Measurements from ENCODE around the gene HMGCS1. TPM values are rescaled to one million over a fixed set of nuclear protein-coding genes. Genes with fewer than 3 reads are reported as not detected.

HMGCS1 gene
- total and polyA plus RNA-seq, 2 of the 8 experiments (the other 6 are each of a cell fraction or from before 2014, with no cell fraction given): 63.6 to 236 TPM

DNA sequence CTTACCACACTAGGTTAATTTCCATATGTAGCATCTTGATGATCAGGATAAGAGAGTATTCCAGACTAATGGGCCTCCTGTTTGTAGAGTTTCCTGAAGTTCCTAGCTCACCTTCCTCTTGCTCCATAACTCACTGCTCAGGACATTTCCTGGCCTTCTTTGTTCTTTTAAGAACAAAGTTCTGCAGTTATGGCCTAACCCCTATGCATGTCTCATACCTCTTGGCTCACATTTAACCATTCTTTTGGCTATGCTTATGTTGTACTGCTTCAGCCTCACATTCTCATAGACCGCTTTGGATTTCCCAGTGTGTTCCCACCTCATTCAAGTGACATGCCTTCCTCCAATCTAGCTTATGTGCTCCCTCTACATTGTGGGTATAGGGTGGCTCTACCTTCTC is 40.5 kb upstream of the HMGCS1 start:
- Histone ChIP-seq H3K4me3 (ENCODE audit: extremely low read depth in 1 of 4, insufficient read depth in 2 of 4, low read depth in 3 of 4, low read length in 4 of 4) (no peak overlapping the region), H3K14ac (ENCODE audit: insufficient read length) (no peak overlapping the region), H3K4me1 (replicated peaks in 1 of 4; ENCODE audit: control insufficient read depth in 3 of 4, insufficient read depth in 4 of 4, low read length in 3 of 4) (no peaks in the 10 kb centered on the region), H3K4me2 (ENCODE audit: insufficient read depth in 1 of 2, low read depth in 2 of 2, low read length in 2 of 2) (no peak overlapping the region), H2AFZ (ENCODE audit: low read length) (0 out of 2 replicates have a peak overlapping the region, but pooled peaks have one; percentile 49), H3K27ac (ENCODE audit: low read depth, low read length) (no peak overlapping the region), H3K23ac (ENCODE audit: insufficient read length) (no peak overlapping the region), H4K8ac (ENCODE audit: extremely low read depth, insufficient read depth, low read length) (no peak overlapping the region), H3K36me3 (ENCODE audit: control insufficient read depth in 2 of 4, insufficient read depth in 4 of 4, low read length in 3 of 4) (no peaks in the 10 kb centered on the region), H3K27me3 (replicated peaks in 1 of 4; ENCODE audit: control insufficient read depth in 3 of 4, extremely low read depth in 1 of 4, insufficient read depth in 3 of 4, low read length in 3 of 4) (no peaks in the 10 kb centered on the region), H4K20me1 (replicated peaks in 1 of 2; ENCODE audit: control insufficient read depth in 1 of 2, insufficient read depth in 2 of 2, low read length in 2 of 2) (no peaks in the 10 kb centered on the region), H3K9ac (replicated peaks in 1 of 4; ENCODE audit: extremely low read depth in 1 of 4, low read depth in 3 of 4, low read length in 3 of 4) (no peak overlapping the region), H2BK120ac (replicated peaks; ENCODE audit: low read depth, low read length) (no peak overlapping the region), H4K5ac (ENCODE audit: insufficient read length, low read depth, low read length) (no peak overlapping the region), H3K56ac (replicated peaks; ENCODE audit: insufficient read length, low read depth, low read length) (no peak overlapping the region), H2BK12ac (ENCODE audit: low read depth, low read length) (no peak overlapping the region), H3K18ac (ENCODE audit: extremely low read depth, low read length) (no peak overlapping the region), H4K91ac (replicated peaks; ENCODE audit: insufficient read length, low read length) (no peak overlapping the region), H3K79me1 (ENCODE audit: low read depth, low read length) (no peaks in the 10 kb centered on the region), H3K79me2 (ENCODE audit: control insufficient read depth in 1 of 2, insufficient read depth in 2 of 2, low read length in 2 of 2) (no peaks in the 10 kb centered on the region), H2BK5ac (ENCODE audit: low read depth, low read length) (no peak overlapping the region), H3K23me2 (ENCODE audit: low read depth, low read length) (no peaks in the 10 kb centered on the region), H3K4ac (replicated peaks; ENCODE audit: insufficient read length, low read depth, low read length) (no peak overlapping the region), H2BK15ac (ENCODE audit: low read length) (no peak overlapping the region), H3K9me3 (ENCODE audit: insufficient read depth in 2 of 2, low read depth in 1 of 2, low read length in 1 of 2) (no peaks in the 10 kb centered on the region), H2BK20ac (ENCODE audit: low read length) (no peak overlapping the region), H2AK5ac (ENCODE audit: low read depth, low read length) (no peak overlapping the region)
- no peak for DNase-seq (ENCODE audit: low read depth in 1 of 2, low spot score in 2 of 2)
- POLR2A ChIA-PET (ENCODE audit: partially characterized antibody): no interaction called here
- CTCF ChIA-PET (ENCODE audit: partially characterized antibody): no interaction called here
- TF ChIP-seq RNF2 (IDR thresholded peaks at IDR 0.05; ENCODE audit: borderline replicate concordance, low read depth, low read length, missing control alignments, poor library complexity, severe bottlenecking) (no peak), FOSL1 (IDR thresholded peaks at IDR 0.05; ENCODE audit: insufficient read depth, low read depth, low read length) (no peak), YY1 (IDR thresholded peaks at IDR 0.05; ENCODE audit: low read depth, low read length) (no peak), SAP30 (IDR thresholded peaks at IDR 0.05; ENCODE audit: insufficient read depth, insufficient replicate concordance, low read length) (no peak), SIRT6 (IDR thresholded peaks at IDR 0.05; ENCODE audit: low read length) (no peak), BRCA1 (IDR thresholded peaks at IDR 0.05; ENCODE audit: low read depth, low read length) (no peak), CHD2 (IDR thresholded peaks at IDR 0.05; ENCODE audit: low read length) (no peak), PHF8 (conservative IDR thresholded peaks at IDR 0.05; ENCODE audit: low read depth, low read length) (no peak), SP1 (IDR thresholded peaks at IDR 0.05; ENCODE audit: low read depth, low read length) (no peak), NANOG (IDR thresholded peaks at IDR 0.05; ENCODE audit: insufficient read depth, low read depth, low read length, poor library complexity, severe bottlenecking) (no peak), KDM4A (IDR thresholded peaks at IDR 0.05; ENCODE audit: low read depth, low read length, severe bottlenecking) (no peak)
- FAIRE-seq: no peak
- 100% methylated on average over 1 of the region's 1 CpG; no CpG with 5 or more reads in 1 of the 2 experiments for WGBS, 2 experiments (ENCODE audit: extremely low coverage in 1 of 2, insufficient coverage in 1 of 2, insufficient read length in 1 of 2, insufficient replicate concordance in 2 of 2, low coverage in 1 of 2, low lambda C conversion rate in 2 of 2, missing lambda C conversion rate in 1 of 2)

Data from H1 (cell line).